Heart right ventricle (tissue), 16 donors: ENCODE data around the gene TSPYL1. TPM values are rescaled to one million over a fixed set of nuclear protein-coding genes. Genes with fewer than 3 reads are reported as not detected.

Experiments used
- ATAC-seq, 8 donors: fragments of 200-7000 bp; cut with Tn5 transposase; one replicate each; pipeline ENCODE4 v1.9.1; 2020; ENCODE audit warnings: mild to moderate bottlenecking in 8 of 8, moderate library complexity in 8 of 8, moderate number of reproducible peaks in 1 of 8
- DNase-seq, 2 donors: peaks; one replicate each; pipeline ENCODE4 v3.0.0-alpha.2; 2020
- H3K27ac ChIP-seq, 10 donors: fragments of 200-600 bp; sonication (generic) in 2 of 10; one replicate each; pipeline versions ENCODE4 v1.5.0 to v1.8.0; 2020 to 2022; ENCODE audit warnings: mild to moderate bottlenecking in 3 of 10
- H3K27me3 ChIP-seq, 7 donors: fragments of 200-600 bp; one replicate each; pipeline ENCODE4 v1.8.0; 2021 to 2022; ENCODE audit warnings: mild to moderate bottlenecking in 2 of 7
- H3K36me3 ChIP-seq, 9 donors: fragments of 200-600 bp; sonication (generic) in 1 of 9; one replicate each; pipeline versions ENCODE4 v1.5.0 to v1.8.0; 2020 to 2022; ENCODE audit warnings: mild to moderate bottlenecking in 2 of 9
- H3K4me1 ChIP-seq, 9 donors: fragments of 200-600 bp; sonication (generic) in 1 of 9; one replicate each; pipeline versions ENCODE4 v1.5.0 to v1.8.0; 2020 to 2022; ENCODE audit warnings: mild to moderate bottlenecking in 4 of 9
- H3K4me3 ChIP-seq, 10 donors: fragments of 200-600 bp; sonication (generic) in 2 of 10; one replicate each; pipeline versions ENCODE4 v1.5.0 to v1.8.0; 2020 to 2022; ENCODE audit warnings: mild to moderate bottlenecking in 7 of 10, moderate library complexity in 2 of 10
- H3K9me3 ChIP-seq, 11 donors: fragments of 200-600 bp in 10 of 11; sonication (generic) in 2 of 11; one replicate each; pipeline versions ENCODE4 v1.5.0 to v1.8.0; 2013 to 2022; ENCODE audit warnings: mild to moderate bottlenecking in 2 of 11, control low read depth in 1 of 11, moderate library complexity in 1 of 11
- WGBS, 2 donors: extraction: QIAGEN DNeasy Blood & Tissue Kit; methylation state at CpG; one replicate each; pipeline ENCODE4 v1.1.7; 2013; ENCODE audit warnings: inconsistent platforms in 1 of 2; 5-methylcytosine and 5-hydroxymethylcytosine counted together
- intact Hi-C, 10 donors: fragments of 100-400 bp; cut with DNase I; formaldehyde crosslinking; loops; one replicate each; pipeline versions ENCODE4 v1.11.1 to v1.14.2; 2022
- polyA plus RNA-seq, 2 donors: library from polyadenylated mRNA; stranded (reverse); fragments of 200-250 nt; gene quantifications; one replicate each; pipeline ENCODE4 v1.2.3, GENCODE V29; 2013
- total RNA-seq, 10 donors: library from RNA; stranded (reverse); fragmentation: NEBNext Ultra II Directional in 3 of 10; extraction: Animal tissue kit (Norgen Biotek cat#: 25700) in 3 of 10; gene quantifications; one replicate each; pipeline versions ENCODE4 v1.2.1 to v1.2.4, GENCODE V29; 2021 to 2023
- TF ChIP-seq, protein P1 (sequence below), 9 donors: fragments of 200-600 bp; sonication (generic) in 2 of 9; IDR thresholded peaks; one replicate each; pipeline versions ENCODE4 v1.5.0 to v1.8.0; 2021 to 2022; ENCODE audit warnings: antibody characterized with exemption in 9 of 9, mild to moderate bottlenecking in 5 of 9, moderate library complexity in 1 of 9
- donor health status: Arrhythmogenic right ventricular cardiomyopathy.
- donor health status: ischemic (EF 13 %, LVEDD 7.1; RV severe dilation, severe dysfunction).
- donor health status: healthy with polysubstance abuse.
- donor health status: DM: no; HTN: yes; CAD: no.
- donor health status: DM: no; HTN: no; CAD: no.
- donor health status: ischemic (EF 25% LVEDD 6.9; RV normal size, moderate dysfunction).
- donor health status: ischemic (EF 25% LVEDD 5.7; RV mildly dilated, moderate dysfunction).
- donor health status: healthy.
- donor health status: DM: yes; HTN: yes; CAD: no.
- donor health status: Ischemic cardiomyopathy.
- donor health status: ischemic (EF 35%, LVEDD 5.7; RV mildly dilated, moderate dysfunction).
- donor health status: nonischemic (EF 11% LVEDD 7.7; RV severe dilation, severe dysfunction).
- donor health status: DM: yes; HTN: yes; CAD: no.
- donor health status: PGD.
- donor health status: ischemic (EF 29% LVEDD 5.4; RV normal size, mild dysfunction).
- donor health status: nonischemic (EF 23%, LVEDD 6.1; RV moderate dilation, normal function).

Gene TSPYL1
- total and polyA plus RNA-seq, 12 donors: 14.0 to 143 (median 105) TPM

DNA sequence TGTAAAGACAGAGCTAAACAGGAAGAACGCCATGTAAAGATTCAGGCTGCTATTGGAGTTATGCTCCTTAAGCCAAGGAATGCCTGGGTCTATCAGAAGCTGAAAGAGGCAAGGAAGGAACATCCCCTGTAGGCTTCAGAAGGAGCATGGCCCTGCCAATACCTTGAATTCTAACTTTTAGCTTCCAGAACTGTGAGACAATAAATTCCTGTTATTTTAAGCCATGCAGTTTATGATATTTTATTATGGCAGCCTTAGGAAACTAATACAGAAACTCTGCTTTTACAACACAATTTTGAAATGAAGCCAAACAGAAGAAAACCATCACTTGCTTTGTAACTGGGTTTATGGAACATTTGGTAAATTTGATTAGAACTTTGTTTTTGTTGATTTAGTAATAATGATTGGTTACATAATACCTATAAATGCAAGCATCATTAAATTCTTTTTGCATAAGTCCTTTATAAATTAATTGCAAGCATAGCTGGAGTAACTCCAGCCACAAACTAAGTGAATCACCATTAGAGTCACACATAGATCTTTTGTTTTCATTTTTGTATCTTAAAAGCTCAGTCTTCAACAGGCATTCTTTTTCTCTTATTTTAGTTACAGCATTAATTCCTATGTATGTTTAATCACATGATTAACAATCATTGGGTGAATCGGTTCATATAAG is 33.5 kb upstream of the TSPYL1 start:
- WGBS, 2 donors: 81 to 89% methylated on average over 2 of the region's 2 CpGs
- intact Hi-C loops: no loop called here
- Histone ChIP-seq H3K4me1 (peaks cover 0 to 30% (median 21%) of the 10 kb centered on the region in 9 donors), H3K9me3 (no peaks in the 10 kb centered on the region), H3K27ac (no peak overlapping the region), H3K27me3 (no peaks in the 10 kb centered on the region), H3K4me3 (no peak overlapping the region), H3K36me3 (no peaks in the 10 kb centered on the region)
- DNase-seq: no peak
- no peak for ATAC-seq
- TF ChIP-seq, protein P1, sequence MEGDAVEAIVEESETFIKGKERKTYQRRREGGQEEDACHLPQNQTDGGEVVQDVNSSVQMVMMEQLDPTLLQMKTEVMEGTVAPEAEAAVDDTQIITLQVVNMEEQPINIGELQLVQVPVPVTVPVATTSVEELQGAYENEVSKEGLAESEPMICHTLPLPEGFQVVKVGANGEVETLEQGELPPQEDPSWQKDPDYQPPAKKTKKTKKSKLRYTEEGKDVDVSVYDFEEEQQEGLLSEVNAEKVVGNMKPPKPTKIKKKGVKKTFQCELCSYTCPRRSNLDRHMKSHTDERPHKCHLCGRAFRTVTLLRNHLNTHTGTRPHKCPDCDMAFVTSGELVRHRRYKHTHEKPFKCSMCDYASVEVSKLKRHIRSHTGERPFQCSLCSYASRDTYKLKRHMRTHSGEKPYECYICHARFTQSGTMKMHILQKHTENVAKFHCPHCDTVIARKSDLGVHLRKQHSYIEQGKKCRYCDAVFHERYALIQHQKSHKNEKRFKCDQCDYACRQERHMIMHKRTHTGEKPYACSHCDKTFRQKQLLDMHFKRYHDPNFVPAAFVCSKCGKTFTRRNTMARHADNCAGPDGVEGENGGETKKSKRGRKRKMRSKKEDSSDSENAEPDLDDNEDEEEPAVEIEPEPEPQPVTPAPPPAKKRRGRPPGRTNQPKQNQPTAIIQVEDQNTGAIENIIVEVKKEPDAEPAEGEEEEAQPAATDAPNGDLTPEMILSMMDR (IDR thresholded peaks at IDR 0.05): no peak

DNA sequence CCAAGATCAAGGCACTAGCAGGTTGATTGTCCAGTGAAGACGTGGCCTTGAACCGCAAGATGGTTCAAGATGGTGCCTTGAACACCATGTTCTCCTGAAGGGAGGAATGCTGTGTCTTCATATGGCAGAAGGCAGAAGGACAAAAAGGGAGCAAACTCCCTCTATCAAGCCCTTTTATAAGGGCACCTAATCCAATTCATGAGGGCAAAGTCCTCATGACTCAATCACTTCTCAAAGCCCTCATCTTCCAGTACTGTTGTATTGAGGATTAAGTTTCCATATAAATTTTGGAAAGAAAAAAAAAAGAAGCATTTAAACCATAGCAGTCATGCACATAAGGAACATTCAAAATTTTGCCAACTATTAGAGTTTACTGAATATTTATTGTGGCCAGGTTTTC is 29.9 kb upstream of the TSPYL1 start:
- Histone ChIP-seq H3K27me3 (no peaks in the 10 kb centered on the region), H3K9me3 (no peaks in the 10 kb centered on the region), H3K4me1 (peaks cover 0 to 18% (median 7%) of the 10 kb centered on the region in 9 donors), H3K36me3 (no peaks in the 10 kb centered on the region), H3K4me3 (no peak overlapping the region), H3K27ac (no peak overlapping the region)
- no peak for DNase-seq
- ATAC-seq: no peak
- WGBS, 2 donors: 50 to 51% methylated on average over 2 of the region's 2 CpGs
- intact Hi-C loops: loop anchor here in 1 of 10 donors (10.0 kb wide), 1 partner anchor 125 kb away; no protein-coding TSS in a partner anchor
- TF ChIP-seq, protein P1 (IDR thresholded peaks at IDR 0.05): no peak

DNA sequence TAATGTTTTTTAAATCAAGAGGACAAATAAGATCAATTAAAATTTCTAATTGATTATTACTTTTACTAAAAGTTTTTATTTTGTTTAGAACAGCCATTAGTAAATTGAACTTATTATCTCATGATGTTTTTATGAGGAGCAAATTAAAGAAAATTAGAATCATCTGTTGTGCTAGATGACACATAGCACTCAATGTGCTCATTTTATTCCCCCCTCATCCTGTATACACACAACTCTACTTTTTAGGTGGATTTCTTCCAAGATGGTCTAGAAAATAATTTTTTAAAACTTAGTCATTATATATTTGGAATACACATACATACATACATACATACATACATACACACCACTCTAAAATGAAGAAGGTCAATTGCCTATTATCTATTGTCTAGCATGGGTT is 29.3 kb upstream of the TSPYL1 start:
- ATAC-seq (no peak), DNase-seq (no peak)
- Histone ChIP-seq H3K27me3 (no peaks in the 10 kb centered on the region), H3K4me1 (peaks cover 0 to 12% (median 4%) of the 10 kb centered on the region in 9 donors), H3K36me3 (no peaks in the 10 kb centered on the region), H3K4me3 (no peak overlapping the region), H3K9me3 (no peaks in the 10 kb centered on the region), H3K27ac (no peak overlapping the region)
- TF ChIP-seq, protein P1 (IDR thresholded peaks at IDR 0.05): no peak
- intact Hi-C loops: loop anchor here in 1 of 10 donors (10.0 kb wide), 1 partner anchor 126 kb away; no protein-coding TSS in a partner anchor

DNA sequence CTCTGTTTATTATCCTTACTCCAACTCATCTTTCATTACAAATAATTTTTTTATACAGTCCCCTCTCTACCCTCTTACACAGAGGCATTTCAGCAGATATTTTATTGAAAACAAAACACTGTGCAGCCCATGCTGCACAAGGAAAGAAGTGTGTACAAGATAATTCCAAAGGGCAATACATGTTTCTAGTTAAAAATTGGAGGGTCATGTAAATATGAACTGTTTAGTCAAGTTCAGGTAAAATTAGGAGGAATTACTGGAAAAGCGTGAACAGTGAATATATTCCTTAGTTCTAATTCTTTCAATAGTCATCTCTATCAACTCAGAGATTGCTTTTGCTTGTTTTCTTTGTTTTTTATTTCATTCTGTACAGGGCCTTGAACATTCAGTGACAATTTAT is 27.9 kb upstream of the TSPYL1 start:
- Histone ChIP-seq H3K36me3 (no peaks in the 10 kb centered on the region), H3K4me3 (no peak overlapping the region), H3K27ac (no peak overlapping the region), H3K27me3 (no peaks in the 10 kb centered on the region), H3K4me1 (no peaks in the 10 kb centered on the region), H3K9me3 (no peaks in the 10 kb centered on the region)
- 97% methylated on average over 1 of the region's 1 CpG for WGBS, 2 donors
- intact Hi-C loops: loop anchor here in 1 of 10 donors (10.0 kb wide), 1 partner anchor 127 kb away; no protein-coding TSS in a partner anchor
- DNase-seq (no peak), ATAC-seq (no peak)
- TF ChIP-seq, protein P1 (IDR thresholded peaks at IDR 0.05): no peak
